GM12872 (cell line): ENCODE results near the gene ABCC10.

Experiments used
- TF ChIP-seq, protein P1 (sequence below): IDR thresholded peaks from 3 replicates; pipeline ENCODE4 v1.5.1; 2011; ENCODE audit warnings: low read depth, mild to moderate bottlenecking, low read length, moderate library complexity; ENCODE audit not compliant: insufficient read depth

ABCC10 gene

DNA sequence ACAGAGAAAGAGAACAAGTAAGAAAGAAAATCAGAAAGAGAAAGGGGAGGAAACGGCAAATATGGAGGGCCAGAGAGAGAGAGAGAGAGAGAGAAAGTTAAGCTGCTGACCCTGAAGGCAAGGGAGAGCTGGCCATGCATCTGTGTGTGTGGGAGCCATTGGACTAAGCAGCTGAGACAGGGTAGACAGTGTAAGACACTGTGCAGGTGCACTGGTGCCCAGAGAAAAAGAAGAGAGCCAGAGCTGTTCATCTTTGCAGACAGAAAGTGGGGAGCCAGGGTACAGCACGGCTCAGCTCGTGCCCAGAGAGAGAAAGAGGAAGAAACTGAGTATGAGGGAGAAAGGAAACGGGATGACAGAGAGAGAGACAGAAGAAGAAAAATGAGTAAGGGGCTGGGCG is 33.7 kb upstream of the ABCC10 start:
- TF ChIP-seq, protein P1, sequence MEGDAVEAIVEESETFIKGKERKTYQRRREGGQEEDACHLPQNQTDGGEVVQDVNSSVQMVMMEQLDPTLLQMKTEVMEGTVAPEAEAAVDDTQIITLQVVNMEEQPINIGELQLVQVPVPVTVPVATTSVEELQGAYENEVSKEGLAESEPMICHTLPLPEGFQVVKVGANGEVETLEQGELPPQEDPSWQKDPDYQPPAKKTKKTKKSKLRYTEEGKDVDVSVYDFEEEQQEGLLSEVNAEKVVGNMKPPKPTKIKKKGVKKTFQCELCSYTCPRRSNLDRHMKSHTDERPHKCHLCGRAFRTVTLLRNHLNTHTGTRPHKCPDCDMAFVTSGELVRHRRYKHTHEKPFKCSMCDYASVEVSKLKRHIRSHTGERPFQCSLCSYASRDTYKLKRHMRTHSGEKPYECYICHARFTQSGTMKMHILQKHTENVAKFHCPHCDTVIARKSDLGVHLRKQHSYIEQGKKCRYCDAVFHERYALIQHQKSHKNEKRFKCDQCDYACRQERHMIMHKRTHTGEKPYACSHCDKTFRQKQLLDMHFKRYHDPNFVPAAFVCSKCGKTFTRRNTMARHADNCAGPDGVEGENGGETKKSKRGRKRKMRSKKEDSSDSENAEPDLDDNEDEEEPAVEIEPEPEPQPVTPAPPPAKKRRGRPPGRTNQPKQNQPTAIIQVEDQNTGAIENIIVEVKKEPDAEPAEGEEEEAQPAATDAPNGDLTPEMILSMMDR = no peak

- TF ChIP-seq, protein P1 = no peak
These were observed 32.4 kb upstream of the ABCC10 start for GRCh38 chr6:43394982-43395381.

DNA sequence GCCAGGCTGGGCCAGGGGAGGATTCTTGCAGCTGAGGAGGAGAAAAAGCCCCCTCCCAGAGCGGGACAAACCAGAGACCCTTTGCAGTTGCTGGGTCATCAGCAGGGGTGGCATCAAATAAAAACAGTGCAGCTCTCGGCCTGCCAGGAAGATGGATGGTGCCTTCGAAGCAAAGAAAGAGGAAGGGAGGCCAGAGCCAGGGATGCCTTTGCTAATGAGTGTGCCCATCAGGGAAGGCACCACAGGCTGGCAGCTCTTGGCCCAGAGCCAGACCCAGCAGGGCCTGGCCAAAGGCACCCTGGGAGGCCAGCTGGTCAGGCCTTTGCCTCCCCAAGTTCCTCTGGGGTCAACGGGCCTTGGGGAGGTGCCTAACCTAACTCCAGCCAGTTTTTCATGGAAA is 31.6 kb upstream of the ABCC10 start:
- TF ChIP-seq, protein P1 = no peak

GRCh38 chr6:43396408-43397149 is 30.8 kb upstream of the ABCC10 start:
- TF ChIP-seq, protein P1 = no peak

DNA sequence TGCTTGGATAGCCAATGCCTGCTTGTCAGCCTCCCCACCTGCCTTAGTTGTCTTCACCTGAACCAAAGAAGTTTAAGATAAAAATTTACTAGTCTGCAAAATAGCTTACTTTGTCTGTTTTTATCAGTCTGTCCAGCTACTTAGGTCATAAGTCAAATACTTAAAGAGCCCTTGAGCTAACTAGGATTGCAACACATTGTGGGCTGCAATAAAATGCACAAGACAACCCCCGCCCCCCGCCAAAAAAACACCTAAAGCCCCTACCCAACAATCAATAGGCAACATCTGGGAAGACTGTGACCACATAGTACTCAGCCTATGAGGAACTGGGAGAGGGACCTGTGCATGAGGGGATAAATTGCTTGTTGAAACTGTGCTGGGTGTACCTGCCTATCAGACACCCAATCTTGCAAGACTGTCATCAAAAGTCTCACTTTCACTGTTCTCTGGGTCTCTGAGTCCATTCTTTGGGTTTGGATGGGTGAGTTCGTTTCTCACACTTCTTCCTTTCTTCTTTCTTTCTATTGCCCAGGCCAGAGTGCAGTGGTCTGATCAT is 27.3 kb upstream of the ABCC10 start:
- TF ChIP-seq, protein P1 = no peak

- TF ChIP-seq, protein P1 = no peak
These were observed 25.6 kb upstream of the ABCC10 start for GRCh38 chr6:43401730-43402129.

DNA sequence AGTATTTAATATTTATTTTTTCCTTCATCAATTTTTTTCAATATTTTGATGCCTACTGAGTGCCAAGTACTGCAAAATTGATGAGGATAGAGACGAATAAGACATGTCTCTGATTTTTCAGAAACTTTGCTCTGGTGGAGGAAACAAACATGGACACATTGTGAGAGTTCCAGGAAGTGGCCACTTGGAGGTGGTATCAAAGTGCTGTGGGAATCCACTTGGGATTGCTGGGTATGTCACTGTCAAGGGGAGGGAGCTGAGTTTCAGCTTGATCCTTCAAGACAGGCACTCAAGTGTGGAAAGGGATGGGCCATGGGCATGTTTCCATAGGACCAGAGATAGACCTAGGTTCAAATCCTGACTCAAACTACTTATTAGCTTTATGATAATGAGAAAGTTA is 24.5 kb upstream of the ABCC10 start:
- TF ChIP-seq, protein P1 = no peak
